ENCODE results near the gene ACSF3. TPM values are rescaled to one million over a fixed set of nuclear protein-coding genes. Genes with fewer than 3 reads are reported as not detected.

ACSF3 gene
- polyA plus RNA-seq, 1 donor from 2014 or later, result 20.8 TPM

DNA sequence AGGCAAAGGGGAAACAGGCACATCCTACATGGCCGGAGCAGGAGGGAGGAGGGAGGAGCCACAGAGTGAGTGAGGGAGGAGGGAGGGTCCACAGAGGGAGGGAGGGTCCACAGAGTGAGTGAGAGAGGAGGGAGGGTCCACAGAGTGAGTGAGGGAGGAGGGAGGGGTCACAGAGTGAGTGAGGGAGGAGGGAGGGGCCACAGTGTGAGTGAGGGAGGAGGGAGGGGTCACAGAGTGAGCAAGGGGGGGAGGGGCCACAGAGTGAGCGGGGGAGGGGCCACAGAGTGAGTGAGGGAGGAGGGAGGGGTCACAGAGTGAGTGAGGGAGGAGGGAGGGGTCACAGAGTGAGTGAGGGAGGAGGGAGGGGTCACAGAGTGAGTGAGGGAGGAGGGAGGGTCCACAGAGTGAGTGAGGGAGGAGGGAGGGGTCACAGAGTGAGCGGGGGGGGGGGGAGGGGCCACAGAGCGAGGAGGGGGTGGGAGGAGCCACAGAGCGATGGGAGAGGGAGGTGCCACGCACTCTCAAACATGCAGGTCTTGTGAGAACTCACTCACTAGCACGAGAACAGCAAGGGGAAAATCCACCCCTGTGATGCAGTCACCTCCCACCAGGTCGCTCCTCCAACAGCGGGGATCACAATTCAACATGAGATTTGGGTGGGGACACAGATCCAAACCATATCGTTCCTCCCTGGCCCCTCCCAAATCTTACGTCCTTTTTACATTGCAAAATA is 53.6 kb downstream of the ACSF3 start:
- no peaks in the 10 kb centered on the region for H3K9me3 ChIP-seq (ENCODE audit: low read length)
- H3K9ac ChIP-seq (ENCODE audit: low read length), result no peak overlapping the region
- TF ChIP-seq TAF1 (IDR thresholded peaks at IDR 0.05; ENCODE audit: low read depth) (no peak), CTCF (IDR thresholded peaks at IDR 0.05; ENCODE audit: poor library complexity, severe bottlenecking) (no peak), POLR2AphosphoS5 (IDR thresholded peaks at IDR 0.05) (no peak), EZH2 (IDR thresholded peaks at IDR 0.05; ENCODE audit: borderline replicate concordance, insufficient read depth, low read length, poor library complexity, severe bottlenecking) (no peak), REST (IDR thresholded peaks at IDR 0.05; ENCODE audit: borderline replicate concordance) (no peak), SMC3 (conservative IDR thresholded peaks at IDR 0.05; ENCODE audit: poor library complexity) (no peak), RAD21 (conservative IDR thresholded peaks at IDR 0.05) (no peak), EP300 (conservative IDR thresholded peaks at IDR 0.05; ENCODE audit: poor library complexity, severe bottlenecking) (no peak), MXI1 (conservative IDR thresholded peaks at IDR 0.05; ENCODE audit: poor library complexity, severe bottlenecking) (no peak)
- H4K20me1 ChIP-seq (ENCODE audit: insufficient read depth), result no peaks in the 10 kb centered on the region
- H3K4me2 ChIP-seq (ENCODE audit: low read length), result no peak overlapping the region
- no peaks in the 10 kb centered on the region for H3K79me2 ChIP-seq (replicated peaks; ENCODE audit: insufficient read depth, low read length)
- no peak overlapping the region for H3K4me3 ChIP-seq (ENCODE audit: low read length)
- H3F3A ChIP-seq (ENCODE audit: insufficient read depth, low read length, poor library complexity, severe bottlenecking), result no peaks in the 10 kb centered on the region
- H3K27ac ChIP-seq (ENCODE audit: low read length), result no peak overlapping the region
- no peak overlapping the region for H2AFZ ChIP-seq (ENCODE audit: low read depth, low read length)
- H3K27me3 ChIP-seq (ENCODE audit: insufficient read depth, low read depth, low read length), result no peaks in the 10 kb centered on the region
- no peaks in the 10 kb centered on the region for H3K9me2 ChIP-seq (ENCODE audit: insufficient read depth, low read length)
- H3K36me3 ChIP-seq (ENCODE audit: insufficient read depth, low read length), result no peaks in the 10 kb centered on the region

DNA sequence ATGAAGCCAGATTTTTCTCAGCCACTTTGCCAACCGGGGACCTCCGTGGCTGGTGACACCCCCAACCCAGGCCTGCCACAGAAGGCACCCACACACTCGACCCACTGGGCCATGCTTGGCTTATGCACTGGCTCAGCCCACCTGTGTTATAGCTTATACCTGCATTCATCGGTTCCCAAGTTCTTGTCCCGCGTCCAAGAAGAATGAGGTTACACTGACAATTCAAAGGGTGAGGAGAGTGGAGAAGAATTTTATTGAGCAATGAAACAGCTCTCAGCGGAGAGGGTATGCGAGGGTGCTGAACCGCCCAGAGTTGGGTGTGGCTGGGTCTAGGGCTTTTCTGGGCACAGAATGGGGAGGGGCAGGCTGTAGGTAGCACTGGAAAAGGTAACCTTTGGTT is 55.7 kb downstream of the ACSF3 start:
- no peak overlapping the region for H3K4me2 ChIP-seq (ENCODE audit: low read length)
- no peaks in the 10 kb centered on the region for H3K36me3 ChIP-seq (ENCODE audit: insufficient read depth, low read length)
- TF ChIP-seq SMC3 (conservative IDR thresholded peaks at IDR 0.05; ENCODE audit: poor library complexity) (no peak), CTCF (IDR thresholded peaks at IDR 0.05; ENCODE audit: poor library complexity, severe bottlenecking) (no peak), TAF1 (IDR thresholded peaks at IDR 0.05; ENCODE audit: low read depth) (no peak), RAD21 (conservative IDR thresholded peaks at IDR 0.05) (no peak), EP300 (conservative IDR thresholded peaks at IDR 0.05; ENCODE audit: poor library complexity, severe bottlenecking) (no peak), POLR2AphosphoS5 (IDR thresholded peaks at IDR 0.05) (no peak)
- H3K4me3 ChIP-seq (ENCODE audit: low read length), result no peak overlapping the region
- H3K9ac ChIP-seq (ENCODE audit: low read length), result no peak overlapping the region
- H2AFZ ChIP-seq (ENCODE audit: low read depth, low read length), result no peak overlapping the region
- no peak overlapping the region for H3K27ac ChIP-seq (ENCODE audit: low read length)
- no peaks in the 10 kb centered on the region for H3K9me2 ChIP-seq (ENCODE audit: insufficient read depth, low read length)
- no peaks in the 10 kb centered on the region for H3F3A ChIP-seq (ENCODE audit: insufficient read depth, low read length, poor library complexity, severe bottlenecking)
- H3K27me3 ChIP-seq (ENCODE audit: insufficient read depth, low read depth, low read length), result no peaks in the 10 kb centered on the region
- H3K79me2 ChIP-seq (replicated peaks; ENCODE audit: insufficient read depth, low read length), result no peaks in the 10 kb centered on the region
- H3K9me3 ChIP-seq (ENCODE audit: low read length), result no peaks in the 10 kb centered on the region
- no peaks in the 10 kb centered on the region for H4K20me1 ChIP-seq (ENCODE audit: insufficient read depth)

Measured in neural cell (in vitro differentiated cells).